Suppressor macrophage treated with lipopolysaccharide for 4 hours (primary cell): ENCODE data around the gene XAGE3.
"Not testable (repeated sequence)": the region's sequence is repeated elsewhere in the genome, so short reads cannot be mapped to it uniquely, and the experiment has no call there.

Source experiments
- DNase-seq: peaks from one replicate; pipeline ENCODE4 v3.0.0-alpha.2; 2020

The XAGE3 gene, protein sequence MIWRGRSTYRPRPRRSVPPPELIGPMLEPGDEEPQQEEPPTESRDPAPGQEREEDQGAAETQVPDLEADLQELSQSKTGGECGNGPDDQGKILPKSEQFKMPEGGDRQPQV

DNA sequence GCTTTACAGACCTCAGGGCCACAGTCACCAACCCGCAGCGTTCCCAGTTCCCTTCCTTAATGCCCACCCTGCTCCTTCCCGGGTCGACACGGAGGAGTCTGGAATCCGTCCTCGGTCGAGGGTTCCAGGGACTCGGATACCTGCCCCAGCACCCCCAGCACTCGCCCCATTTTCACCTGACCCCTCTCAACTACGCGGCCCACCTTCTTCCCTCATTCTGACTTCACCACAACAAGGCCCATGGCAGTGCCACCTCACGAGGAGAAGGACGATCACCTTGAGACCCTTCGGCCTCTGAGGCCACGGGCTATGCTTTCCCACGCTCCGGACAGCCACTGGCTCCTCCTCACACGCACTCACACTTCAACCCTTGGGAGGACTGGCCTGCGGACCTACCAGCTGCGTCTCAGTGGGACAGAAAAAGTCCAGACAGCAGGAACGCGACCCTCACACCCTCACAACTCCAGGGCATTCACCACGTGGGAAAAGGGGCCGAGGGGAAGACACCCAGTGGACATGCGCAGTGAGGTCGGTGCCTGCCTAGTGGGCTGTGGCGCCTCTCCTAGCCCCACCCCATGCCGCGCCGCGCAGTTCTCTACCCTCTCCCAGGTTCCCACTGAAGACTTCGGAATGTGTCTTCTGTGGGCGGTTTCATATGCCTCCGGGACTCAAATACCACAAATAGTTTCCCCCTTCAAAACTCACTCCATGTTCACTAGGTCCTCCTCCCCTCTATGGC lies at the start of gene XAGE3:
Gene XAGE3 (minus strand): TSS at position 474 of the 739 bp plus-strand sequence. CDS start 950 bp downstream, outside the sequence.
- DNase-seq: no peak

DNA sequence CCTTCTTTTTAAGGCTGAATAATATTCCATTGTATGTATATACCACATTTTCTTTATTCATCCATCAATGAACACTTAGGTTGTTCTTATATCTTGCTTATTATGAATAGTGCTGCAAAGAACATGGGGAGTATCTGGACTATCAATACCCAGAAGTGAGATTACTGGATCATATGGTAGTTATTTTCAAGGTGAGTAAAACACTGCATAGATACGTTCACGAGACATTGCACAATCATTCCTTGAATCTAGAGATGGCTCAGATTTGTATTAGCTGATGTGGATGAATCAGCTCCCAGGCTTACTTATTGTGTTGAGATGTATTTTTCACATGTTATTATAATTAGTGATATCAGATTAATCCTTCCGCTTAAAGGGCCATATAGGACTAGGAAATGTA lies 46.8 kb upstream of the XAGE3 start:
- DNase-seq: not testable (repeated sequence)

DNA sequence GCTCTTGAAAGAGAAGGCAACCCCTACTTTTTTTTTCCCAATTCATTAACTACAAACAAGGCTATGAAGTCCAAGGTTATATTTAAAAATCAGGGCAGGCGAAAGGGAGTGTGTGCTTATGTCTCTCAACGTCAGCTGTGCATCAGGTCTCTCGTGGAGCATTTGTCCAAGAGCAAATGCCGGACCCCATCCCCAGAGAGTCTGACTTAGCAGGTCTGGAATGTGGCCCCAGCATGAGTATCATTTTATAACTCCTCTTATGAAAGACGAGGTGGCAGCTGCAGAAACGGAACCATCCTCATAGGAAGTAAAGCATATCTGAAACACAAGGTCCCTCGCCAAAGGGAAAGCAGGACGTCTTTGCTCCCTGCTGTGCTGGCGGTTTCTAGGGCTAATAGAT lies 45.8 kb upstream of the XAGE3 start:
- not testable (repeated sequence) for DNase-seq

DNA sequence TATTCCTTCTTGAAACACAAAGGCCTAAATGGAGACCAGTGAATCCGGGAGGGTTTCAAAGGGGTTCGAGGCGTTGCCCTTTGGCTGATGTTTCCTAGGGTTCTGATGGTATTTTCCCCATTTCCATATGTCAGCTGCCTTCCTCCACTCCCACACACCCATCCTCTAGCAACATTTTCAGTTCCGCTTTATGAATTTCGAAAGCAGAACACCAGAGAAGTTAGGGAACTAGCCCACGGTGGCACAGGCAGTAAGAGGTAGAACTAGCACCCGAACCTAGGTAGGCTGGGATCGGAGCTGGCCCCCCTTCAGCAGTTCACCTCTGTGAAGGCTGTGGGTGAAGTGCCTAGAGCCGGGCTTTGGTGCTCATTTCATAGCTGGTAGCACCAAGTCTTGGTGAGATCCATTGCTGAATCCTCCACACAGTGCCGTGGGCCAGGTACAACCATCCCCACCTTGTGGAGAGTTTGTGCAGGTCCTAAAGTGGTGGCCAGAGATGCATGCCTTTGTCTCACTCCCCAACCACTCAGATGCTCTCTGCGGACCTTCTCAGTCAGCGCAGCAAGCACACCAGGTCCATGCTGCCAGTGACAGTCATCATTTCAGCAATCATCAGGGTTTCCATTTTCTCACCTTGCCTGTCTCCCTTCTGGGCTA lies 41.6 kb upstream of the XAGE3 start:
- not testable (repeated sequence) for DNase-seq

DNA sequence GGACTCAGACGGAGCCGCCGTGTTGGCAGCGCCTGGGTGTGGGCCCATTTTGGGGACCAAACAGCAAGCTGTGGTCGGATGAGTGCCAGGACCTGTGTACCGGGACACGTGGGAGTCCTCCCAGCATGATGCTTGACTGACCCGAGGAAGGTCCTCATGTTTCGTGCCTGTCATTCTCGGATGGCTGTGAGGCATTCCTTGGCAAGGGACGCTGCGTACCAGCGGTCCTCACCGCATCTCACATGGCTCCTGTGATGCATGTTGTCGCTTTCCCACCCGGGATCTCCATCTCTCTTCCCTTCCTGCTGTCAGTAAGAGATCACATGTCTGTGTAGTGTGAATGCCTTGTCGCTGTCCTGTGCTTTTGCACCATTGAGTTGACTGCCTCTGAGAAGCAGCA lies 40.0 kb upstream of the XAGE3 start:
- DNase-seq: not testable (repeated sequence)

DNA sequence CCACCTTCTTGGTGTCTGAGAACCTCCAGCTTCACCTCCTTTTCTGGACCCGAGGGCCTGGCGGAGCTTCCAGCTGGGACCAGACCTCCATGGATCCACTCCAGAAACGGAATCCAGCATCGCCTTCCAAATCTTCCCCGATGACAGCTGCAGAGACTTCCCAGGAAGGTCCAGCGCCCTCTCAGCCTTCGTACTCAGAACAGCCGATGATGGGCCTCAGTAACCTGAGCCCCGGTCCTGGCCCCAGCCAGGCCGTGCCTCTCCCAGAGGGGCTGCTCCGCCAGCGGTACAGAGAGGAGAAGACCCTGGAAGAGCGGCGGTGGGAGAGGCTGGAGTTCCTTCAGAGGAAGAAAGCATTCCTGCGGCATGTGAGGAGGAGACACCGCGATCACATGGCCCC lies 39.3 kb upstream of the XAGE3 start:
- not testable (repeated sequence) for DNase-seq

DNA sequence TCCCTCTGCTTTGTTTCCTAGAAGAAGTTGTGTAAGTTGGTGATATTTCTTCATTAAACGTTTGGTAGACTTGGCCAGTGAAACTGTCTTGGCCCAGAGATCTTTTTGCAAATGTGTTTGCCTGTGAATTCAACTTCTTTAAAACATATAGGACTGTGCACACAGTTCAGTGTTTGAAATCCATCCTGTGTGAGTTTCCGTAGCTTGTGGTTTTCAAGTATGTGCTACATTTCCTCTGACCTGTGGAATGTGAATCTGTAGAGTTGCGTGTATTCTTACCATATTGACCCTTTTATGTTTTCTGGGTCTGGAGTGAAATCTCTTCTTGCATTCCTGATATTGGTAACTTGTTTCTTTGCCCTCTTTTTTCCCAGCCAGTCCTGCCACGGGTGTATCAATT lies 38.2 kb upstream of the XAGE3 start:
- not testable (repeated sequence) for DNase-seq

DNA sequence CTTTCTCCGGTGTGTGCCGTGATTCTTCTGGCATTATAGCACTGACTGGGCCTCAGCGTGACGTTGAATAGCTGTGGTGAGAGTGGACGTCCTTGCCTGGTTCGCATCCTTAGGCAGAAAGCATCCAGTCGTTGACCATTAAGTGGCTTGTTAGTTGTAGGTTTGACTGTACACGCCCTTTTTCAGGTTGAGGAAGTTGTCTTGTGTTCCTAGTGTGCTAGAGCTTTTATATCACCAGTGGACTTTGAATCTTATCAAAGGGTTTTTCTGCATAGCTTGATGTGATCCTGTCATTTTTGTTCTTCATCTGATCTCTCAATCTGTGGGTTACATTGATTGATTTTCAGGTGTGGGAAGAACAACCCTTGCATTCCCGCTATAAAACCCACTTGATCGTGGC lies 37.6 kb upstream of the XAGE3 start:
- not testable (repeated sequence) for DNase-seq

DNA sequence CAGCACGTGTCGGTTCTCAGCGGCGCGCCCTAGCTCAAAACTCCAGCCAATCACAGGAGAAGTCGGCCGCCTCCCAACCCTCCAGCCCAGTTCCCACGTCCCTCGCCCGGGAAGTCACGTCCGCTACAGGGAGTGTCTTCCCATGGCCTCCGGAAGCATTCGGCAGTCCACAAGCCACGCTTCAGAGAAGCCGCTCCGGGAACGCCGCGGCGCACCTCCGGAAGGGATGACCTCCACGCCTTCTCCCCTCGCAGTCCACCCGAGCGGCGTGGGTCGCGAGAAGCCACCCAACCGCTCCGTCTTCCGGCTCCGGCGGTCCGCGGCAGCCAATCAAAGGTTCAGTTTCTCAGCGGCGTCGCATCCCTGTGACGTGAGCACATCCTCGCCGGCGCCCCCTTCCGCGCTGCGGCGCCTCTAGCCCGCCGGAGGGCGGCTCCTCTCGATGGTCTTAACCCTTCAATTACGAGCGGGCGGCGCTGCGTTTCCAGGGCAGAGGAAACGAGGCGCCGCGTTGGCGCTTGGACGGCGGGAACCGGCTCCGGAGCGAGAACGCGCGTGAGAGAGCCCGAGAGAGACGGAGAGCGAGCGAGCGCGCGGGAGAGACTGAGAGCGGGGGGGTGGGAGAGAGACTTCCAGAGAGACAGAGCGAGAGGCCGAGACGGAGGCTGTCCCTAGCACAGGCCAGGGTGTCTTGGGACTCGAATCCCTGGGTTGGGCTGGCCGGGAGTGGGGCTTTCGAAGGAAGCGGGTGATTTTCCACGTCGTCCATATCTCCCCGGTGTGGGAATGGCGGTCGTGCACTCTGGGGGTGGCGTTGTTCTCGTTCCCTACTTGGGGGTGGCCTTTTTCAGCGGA lies 29.2 kb upstream of the XAGE3 start, which contains the start of gene FAM156B:
Gene FAM156B (plus strand): TSS at position 476 of the 855 bp plus-strand sequence. CDS start 9,896 bp downstream, outside the sequence.
- not testable (repeated sequence) for DNase-seq

DNA sequence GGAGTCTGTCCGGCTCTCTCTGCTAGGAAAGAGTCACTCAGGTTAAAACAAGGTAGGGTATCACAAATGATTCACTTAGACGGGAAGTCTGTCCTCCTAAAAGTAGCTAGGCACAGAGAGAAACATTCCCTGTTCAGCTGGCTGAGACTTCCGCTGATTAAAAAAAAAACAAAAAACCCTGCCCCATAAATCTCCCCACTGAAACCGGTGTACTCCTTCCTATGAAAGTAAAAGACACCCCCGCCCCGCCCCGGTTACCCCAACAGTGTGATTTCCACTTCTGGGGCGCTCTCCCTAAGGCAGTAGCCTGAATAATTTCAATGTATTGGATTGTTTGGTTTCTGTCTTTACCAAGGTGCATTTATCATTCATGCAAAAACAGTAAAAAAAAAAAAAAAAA lies 28.6 kb upstream of the XAGE3 start:
- DNase-seq: not testable (repeated sequence)

DNA sequence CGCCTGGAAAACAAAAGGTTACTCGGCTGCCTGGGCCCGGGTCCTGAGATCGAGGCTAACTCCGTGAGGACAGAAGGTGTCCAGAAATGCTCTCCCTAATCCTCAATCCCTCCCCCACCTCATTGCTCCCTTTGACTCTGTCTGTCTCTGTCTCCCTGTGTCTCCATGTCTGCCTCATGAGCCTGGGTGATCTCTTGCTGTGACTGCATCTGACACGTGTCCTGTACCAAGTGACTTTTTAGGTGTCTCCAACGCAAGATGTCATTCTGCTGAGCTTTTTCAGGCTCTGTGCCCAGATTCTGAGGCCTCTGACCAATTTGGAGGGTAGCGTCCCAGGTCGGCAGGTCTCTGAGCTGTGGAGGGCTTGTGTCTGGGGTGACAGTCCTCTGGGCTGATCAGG lies 20.2 kb upstream of the XAGE3 start:
- DNase-seq: not testable (repeated sequence)

DNA sequence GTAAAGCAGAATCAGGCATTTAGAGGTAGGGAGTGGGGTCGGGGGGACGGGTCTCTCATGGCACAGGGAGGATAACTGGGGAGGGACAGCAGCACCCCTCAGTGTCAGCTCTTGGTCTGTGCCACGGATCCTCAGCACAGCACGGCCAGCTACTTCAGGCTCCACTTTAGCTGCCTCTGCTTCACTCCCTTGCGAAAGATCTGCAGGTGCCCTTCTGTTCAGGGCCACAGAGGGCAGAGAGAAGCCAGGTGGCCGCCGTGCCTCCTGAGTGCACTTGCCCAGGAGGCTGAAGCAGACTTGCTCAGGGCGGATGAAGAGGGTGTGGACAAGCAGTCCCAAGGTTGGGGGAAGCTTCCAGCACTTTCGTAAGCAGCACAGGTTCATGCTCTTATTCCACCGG lies 19.6 kb upstream of the XAGE3 start:
- DNase-seq: not testable (repeated sequence)

DNA sequence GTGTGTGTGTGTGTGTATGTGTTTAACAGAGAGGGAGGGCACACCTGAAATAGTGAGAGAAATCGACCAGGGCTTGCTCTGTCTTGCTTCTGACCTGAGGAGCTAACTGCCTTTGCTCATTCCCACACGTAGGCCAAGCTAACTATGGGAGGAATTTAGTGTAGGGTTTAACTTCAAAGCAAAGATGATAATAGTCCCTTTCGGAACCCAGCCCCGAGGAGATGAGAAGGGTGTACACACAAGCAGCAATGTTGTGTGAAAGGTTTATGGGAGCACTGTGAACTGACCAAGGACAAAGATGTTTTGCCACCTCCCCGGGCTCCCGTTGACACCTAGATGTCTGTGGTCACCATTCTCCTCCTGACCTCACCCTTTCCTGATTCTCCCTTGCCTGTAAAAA lies 8.5 kb upstream of the XAGE3 start:
- not testable (repeated sequence) for DNase-seq

DNA sequence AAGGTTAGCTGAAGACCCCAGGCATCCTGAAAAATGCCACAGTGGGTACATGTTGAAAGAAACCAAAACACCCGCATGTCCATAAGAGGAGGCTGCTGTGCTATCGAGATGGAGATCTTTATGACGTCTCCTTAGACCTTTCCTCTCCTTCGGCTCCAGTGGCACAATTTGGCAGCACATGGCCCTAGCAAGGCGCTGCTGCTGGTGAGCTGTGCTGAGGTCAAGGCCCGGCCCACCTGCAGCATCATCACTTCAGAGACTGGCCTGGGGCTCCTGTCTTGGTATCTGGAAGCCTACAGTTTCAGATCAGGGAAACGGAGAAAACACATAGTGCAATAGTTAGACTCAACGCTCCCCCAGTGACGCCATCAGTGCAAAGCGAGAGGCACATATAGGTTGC lies 7.6 kb upstream of the XAGE3 start:
- not testable (repeated sequence) for DNase-seq

DNA sequence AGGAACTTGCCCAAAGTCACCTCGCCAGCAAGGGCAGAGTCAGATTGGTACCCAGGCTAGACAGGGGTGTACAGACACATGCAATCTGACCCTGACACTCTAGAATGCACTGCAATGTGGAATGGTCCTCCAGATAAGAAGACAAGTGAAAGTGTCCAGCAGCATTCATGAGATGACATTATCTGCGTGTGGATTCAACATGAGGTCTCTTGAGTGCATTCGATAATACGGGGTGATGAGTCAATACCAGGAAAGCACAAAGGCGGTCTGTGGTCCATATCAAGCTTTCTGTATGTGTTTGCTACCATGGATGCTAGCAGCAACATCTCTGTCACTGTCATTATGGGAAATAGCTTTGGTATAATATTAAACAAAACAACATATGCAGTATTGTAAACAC lies 6.8 kb upstream of the XAGE3 start:
- DNase-seq: no peak

DNA sequence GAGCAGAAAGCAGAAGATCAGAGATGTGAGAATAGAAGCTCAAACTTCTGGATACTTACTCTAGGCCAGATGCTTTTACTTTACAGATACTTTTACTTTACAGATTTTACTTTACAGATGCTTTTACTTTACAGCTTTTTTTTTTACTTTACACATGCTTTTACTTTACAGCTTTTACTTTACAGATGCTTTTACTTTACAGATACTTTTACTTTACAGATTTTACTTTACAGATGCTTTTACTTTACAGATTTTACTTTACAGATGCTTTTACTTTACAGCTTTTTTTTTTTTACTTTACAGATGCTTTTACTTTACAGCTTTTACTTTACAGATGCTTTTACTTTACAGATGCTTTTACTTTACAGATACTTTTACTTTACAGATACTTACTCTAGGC lies 5.9 kb upstream of the XAGE3 start:
- not testable (repeated sequence) for DNase-seq

DNA sequence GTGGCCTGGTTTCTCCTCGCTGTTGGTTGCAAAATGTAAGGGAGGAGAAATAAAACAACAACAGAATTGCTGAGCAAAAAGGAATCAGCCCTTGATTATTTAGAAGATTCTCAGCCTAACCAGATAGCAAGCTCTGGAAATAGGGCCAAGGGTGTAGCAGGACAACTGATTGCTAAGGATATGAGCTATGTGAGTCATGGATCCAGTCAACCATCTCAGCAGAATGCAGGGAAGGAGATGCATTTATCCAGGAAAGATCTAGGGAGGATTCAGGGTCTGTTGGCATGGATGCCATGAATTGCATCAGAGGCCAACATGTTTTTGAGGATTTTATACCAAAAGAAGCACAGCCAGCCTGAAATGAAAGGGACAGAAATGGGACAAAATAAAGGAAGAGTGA lies 2.2 kb upstream of the XAGE3 start:
- DNase-seq: no peak

DNA sequence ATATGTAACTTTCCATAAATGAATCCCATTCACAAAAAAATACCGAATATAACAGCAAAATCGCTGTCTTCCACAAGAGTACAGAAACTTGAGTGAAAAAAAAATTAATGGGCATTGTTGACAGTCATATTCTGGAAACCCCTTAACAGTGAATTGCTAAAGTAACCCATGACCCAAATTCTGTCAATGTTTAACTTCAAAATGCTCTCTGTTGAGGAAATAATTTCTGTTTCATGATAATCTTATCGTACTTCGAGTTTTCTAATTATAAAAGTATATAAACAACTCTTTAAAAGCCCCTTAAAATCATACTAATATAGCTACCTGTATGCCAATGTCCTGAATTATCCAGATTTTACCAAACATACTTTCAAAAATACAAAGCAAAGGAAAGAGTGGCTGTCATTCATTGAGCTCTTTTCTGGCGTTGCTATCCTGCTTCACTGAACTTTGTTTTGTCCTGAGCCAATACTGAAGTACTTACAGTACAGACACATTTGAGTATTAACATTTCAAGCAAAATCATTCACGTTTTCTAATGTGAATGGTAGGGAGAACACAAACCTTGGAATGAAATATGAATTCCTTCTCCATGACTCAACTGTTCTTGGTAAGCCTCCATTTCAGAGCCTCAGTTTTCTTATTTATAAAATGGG lies 2.4 kb downstream of the XAGE3 start:
- DNase-seq: no peak

DNA sequence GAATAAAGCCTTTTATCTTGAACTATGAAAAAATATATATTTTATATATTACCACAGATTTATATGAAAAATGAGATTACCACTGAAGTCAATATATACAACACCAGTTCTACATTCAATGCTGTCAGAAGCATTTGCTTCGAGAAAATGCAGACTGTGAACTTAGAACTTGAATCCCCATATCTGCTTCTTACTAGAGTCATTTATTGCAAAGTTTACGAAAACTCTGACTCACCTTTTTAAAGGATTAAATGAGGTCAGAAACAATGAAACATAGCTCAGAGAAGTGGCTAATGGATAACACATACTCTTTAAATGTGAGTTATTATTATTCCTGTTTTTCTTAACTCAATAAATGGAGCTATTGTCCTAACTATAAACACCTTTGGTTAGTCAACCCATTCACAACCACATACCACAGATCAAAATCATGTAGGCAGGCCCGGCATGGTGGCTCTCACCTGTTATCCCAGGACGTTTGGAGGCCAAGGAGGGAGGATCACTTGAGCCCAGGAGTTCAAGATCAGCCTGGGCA lies 10.8 kb downstream of the XAGE3 start:
- not testable (repeated sequence) for DNase-seq

DNA sequence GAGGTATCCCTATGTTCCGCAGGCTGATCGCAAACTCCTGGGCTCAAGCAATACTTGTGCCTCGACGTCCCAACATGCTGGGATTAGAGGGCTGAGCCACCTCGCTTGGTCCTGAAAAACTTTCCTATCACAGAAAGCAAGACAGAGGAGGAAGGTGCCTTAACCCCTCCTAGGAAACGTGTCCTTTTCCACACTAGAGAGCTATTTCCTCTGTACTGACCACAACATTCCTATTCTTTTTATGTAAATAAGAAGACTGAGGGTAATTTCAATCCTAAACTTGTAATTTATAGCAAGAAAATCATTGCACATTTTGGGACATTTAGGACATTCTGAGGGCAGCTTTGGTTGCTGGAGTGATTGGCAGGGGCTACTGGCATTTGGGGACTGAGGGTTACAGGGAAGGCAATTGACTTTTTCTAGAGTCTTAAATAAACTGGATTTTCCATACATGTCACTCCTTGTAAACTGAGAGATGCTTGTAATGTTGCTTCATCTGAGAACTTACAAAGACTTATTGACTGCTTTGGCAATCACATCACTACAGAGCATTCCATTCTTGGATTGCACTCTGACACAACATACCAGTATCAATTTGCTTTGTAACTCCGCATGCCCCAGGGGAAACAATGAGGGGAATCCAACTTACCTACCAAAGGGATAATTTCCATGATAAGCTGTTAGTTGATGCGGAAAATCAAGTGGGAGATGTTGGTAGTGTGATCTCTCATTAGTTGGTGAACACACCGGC lies 15.6 kb downstream of the XAGE3 start:
- DNase-seq: no peak

DNA sequence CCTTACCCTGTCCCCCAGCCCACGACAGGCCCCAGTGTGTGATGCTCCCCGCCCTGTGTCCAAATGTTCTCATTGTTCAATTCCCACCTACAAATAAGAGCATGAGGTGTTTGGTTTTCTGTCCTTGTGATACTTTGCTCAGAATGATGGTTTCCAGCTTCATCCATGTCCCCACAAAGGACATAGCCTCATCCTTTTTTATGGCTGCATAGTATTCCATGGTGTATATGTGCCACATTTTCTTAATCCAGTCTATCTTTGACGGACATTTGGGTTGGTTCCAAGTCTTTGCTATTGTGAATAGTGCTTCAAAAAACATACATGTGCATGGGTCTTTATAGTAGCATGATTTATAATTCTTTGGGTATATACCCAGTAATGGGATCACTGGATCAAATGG lies 24.3 kb downstream of the XAGE3 start:
- not testable (repeated sequence) for DNase-seq
